Right ventricle myocardium superior (tissue), 1 donor: ENCODE measurements around the gene ACD. TPM values are rescaled to one million over a fixed set of nuclear protein-coding genes. Genes with fewer than 3 reads are reported as not detected.
A peak's percentile ranks its signal among the peaks of the same experiment; 100 is the strongest.
"Not testable (repeated sequence)": the region's sequence is repeated elsewhere in the genome, so short reads cannot be mapped to it uniquely, and the experiment has no call there.

ENCODE experiments used
- ATAC-seq: fragments of 200-7000 bp; cut with Tn5 transposase; one replicate; pipeline ENCODE4 v1.9.1; 2020; ENCODE audit warnings: mild to moderate bottlenecking; ENCODE audit not compliant: poor library complexity
- DNase-seq: peaks from one replicate; pipeline ENCODE4 v3.0.0-alpha.2; 2020
- intact Hi-C: fragments of 100-400 bp; cut with DNase I; formaldehyde crosslinking; loops from one replicate; pipeline ENCODE4 v1.11.2; 2022
- long read RNA-seq: library from polyadenylated mRNA; unstranded; transcript quantifications from one replicate; pipeline ENCODE4 v2.0.0, GENCODE V29; 2021
- total RNA-seq: library from RNA; stranded (reverse); fragmentation: NEBNext Ultra II Directional; extraction: Animal tissue kit (Norgen Biotek cat#: 25700); gene quantifications from one replicate; pipeline ENCODE4 v1.2.1, GENCODE V29; 2021
- donor health status: DM: no; HTN: yes; CAD: no; lungs with severe emphysema.

ACD gene
- 7.1 TPM for total RNA-seq
- long read RNA-seq, transcript ACD-214 (12 exons, 2,065 nt) = major isoform, 14 of 16 reads
- long read RNA-seq, partial matches to known transcripts = 0 of 16 reads
- long read RNA-seq, other reads (novel, unspliced or antisense) = 1 of 16 reads

DNA sequence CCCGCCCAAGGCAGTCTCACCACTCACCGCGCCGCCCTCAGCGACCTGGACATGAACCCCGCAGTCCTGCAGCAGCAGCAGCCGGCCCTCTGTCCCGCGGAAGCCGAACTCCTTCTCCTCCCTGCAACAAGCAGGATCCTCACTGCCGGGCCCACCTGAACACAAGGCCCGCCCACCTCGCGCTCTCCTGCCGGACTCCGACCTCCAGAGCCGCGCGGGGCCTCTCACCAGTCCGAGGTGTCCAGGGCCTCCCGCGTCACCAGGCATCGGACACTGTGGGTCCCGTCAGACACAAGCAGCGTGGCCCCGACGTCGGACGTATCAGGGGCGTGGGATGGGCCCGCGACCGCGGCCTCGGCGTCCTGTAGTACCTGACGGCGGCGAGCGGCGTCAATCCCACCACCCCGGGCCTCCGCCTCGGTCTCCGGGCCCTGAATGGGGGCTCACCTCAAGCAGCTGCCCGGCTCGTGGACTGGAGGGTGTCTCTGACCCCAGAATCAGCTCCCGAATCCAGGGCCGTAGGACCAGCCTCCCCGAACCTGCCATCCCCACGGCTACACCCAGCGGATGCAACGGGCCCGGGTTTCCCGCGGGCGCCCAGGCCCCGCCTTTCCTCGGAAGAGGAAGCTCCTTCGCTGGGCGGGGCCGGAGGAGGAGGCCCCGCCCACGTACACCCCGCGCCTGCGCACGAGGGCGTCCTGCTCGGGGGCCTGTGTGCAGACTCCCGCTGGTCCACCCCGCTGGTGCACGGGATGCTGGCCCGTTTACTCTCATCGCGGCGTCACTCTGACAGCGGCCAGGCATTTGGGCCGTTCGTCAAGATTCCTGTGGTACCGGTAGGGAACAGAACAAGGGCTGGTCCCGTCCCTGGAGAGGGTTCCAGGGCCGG, at the start of gene ACD:
TSS of gene ACD (minus strand) at position 586 of the 889 bp plus-strand sequence. CDS start at position 546, 40 bp downstream.
- ATAC-seq (peak; percentile 96), DNase-seq (peak; percentile 93)
- intact Hi-C loops = loop anchor here (5.0 kb wide), 1 partner anchor 98 kb away; the partner anchor contains the start of gene CTCF

DNA sequence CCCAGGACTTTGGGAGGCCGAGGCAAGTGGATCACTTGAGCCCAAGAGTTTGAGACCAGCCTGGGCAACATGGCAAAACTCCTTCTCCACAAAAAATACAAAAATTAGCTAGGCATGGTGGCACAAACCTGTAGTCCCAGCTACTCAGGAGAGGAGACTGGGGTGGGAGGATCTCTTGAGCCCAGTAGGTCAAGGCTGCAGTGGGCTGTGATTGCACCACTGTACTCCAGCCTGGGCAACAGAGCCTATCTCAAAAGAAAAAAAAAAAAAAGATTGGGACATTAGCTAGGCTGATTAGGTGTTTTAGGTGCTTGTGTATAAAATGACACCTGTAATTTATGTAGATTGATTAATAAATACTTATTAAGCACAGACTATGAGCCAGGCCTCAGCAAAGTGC, 49.0 kb upstream of the ACD start:
- DNase-seq (no peak), ATAC-seq (no peak)
- intact Hi-C loops = no loop called here

DNA sequence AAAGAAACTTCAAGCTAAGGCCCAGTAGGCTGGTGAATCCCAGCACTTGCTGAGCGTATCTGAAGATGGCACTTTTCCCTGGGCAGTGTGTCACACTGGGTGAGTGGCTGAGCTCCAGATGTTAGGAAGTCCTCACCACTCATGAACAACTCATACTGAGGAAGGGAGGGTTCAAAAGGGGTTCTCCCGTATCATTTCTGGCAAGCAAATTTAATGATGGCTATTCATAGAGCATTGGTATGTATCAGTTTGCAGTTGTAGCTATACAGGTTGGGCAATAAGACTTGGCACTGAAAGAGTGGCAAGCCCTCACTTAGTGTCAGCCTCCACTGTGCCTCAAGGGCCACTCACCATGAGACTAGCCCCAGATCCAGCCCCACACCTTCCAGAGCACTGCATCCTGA, 48.3 kb upstream of the ACD start:
- ATAC-seq = no peak
- intact Hi-C loops = no loop called here

DNA sequence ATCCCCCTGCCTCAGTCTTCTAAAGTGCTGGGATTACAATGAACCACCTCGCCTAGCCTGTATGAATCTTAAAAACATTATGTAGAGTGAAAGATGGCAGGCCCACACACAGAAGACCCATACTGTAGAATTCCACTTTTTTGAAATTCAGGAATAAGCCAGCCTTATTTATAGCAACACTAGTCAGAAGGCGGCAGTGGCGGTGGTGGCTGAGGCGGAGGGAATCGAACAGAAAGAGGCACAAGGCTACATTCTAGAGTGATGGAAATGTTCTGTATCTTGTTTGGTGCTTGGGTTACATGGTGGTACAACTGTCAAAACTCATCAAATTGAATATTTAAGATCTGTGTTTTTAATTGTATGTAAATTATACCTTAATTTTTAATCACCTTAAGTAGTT, 47.7 kb upstream of the ACD start:
- intact Hi-C loops = no loop called here
- ATAC-seq = no peak
- DNase-seq = no peak

More for the DNA sequence above, 48.3 kb upstream of the ACD start:
- no peak for DNase-seq

DNA sequence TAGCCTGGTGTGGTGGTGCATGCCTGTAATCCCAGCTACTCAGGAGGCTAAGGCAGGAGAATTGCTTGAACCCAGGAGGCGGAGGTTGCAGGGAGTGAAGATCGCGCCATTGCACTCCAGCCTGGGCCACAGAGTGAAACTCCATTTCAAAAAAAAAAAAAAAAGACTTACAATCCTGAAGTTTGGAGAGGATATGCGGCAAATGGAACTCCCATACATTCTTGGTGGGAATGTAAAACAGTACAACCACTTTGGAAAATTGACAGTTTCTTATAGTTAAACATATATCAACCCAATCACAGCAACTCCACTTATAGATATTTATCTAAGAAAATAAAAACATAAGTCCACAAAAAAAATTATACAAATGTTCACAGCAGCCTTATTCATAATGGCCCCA, 47.1 kb upstream of the ACD start:
- ATAC-seq (no peak), DNase-seq (no peak)
- intact Hi-C loops = no loop called here

DNA sequence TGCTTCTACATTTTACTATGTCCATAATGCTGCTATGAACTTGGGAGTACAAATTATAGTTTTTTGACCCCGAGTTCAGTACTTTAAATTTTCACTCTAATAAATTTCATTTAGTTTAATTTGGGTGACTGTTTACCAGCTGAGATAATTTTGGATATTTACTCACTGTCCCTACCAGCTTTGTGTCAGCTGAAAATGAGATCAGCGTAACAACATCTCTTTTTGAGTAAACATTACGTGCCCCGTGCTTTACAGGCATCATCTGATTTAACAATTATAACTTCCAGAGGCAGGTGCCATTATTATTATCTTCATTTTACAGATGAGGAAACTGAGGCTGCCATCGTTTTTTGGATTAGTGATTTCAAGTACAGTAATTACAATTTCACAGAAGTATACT, 44.0 kb upstream of the ACD start:
- no peak for DNase-seq
- intact Hi-C loops = no loop called here
- ATAC-seq = no peak

DNA sequence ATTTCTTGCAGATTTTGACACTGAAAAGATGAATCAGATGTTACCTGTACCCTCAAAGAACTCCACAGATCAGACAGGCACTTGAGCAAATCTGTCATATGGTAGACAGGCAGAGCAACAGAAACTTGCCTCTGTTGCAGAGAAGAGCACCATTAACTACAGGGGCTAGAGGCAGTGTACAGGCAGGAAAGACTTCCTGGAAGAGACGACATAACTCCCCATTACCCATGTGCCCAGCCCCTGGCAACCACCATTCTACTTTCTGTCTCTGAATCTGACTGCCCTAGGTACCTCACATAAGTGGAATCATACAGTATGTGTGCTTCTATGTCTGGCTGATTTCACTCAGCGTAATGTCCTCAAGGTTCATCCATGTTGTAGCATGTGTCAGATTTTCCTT, 43.6 kb upstream of the ACD start:
- no peak for ATAC-seq
- no peak for DNase-seq

DNA sequence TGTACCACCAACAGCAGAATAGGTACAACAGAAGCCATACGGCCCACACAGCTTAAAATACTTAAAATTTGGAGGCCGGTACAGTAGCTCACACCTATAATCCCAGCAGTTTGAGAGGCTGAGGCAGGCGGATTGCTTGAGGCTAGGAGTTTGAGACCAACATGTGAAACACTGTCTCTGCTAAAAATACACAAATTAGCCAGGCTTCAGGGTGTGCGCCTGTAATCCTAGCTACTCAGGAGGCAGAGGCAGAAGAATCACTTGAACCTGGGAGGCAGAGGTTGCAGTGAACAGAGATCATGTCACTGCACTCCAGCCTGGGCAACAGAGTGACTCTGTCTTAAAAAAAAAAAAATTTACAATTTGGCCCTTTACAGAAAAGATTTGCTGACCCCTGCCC, 42.1 kb upstream of the ACD start:
- DNase-seq (no peak), ATAC-seq (no peak)
- intact Hi-C loops = no loop called here

More for the DNA sequence above, 43.6 kb upstream of the ACD start:
- intact Hi-C loops = no loop called here

DNA sequence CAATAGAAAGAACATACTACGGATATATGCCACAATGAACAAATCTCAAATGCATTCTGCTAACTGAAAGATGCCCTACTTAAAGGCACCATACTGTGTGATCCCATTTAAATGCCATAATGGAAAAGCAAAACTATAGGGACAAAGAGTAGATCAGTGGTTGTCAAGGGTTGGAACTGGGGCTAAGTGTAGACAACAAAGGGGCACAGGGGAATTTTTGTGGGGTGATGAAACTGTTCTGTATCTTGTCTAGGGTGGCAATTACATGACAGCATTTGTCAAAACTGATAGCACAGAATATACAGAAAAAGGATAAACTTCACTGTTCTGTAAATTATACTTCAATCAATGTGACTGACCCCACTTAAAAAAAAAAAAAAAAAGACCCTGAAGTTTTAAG, 41.4 kb upstream of the ACD start:
- ATAC-seq (no peak), DNase-seq (no peak)
- intact Hi-C loops = no loop called here

DNA sequence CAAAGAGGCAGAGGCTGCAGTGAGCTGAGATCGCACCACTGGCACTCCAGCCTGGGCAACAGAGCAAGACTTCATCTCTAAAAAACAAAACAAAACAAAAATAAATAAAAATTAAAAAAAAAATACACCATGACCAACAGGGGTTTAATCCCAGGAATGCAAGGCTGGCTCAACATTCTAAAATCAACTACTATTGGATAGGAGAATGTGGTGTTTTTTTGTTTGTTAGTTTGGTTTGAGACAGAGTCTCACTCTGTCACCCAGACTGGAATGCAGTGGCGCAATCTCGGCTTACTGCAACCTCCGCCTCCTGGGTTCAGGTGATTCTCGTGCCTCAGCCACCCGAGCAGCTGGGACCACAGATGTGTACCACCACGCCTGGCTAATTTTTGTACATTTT, 39.2 kb upstream of the ACD start:
- DNase-seq (no peak), ATAC-seq (no peak)
- intact Hi-C loops = no loop called here

DNA sequence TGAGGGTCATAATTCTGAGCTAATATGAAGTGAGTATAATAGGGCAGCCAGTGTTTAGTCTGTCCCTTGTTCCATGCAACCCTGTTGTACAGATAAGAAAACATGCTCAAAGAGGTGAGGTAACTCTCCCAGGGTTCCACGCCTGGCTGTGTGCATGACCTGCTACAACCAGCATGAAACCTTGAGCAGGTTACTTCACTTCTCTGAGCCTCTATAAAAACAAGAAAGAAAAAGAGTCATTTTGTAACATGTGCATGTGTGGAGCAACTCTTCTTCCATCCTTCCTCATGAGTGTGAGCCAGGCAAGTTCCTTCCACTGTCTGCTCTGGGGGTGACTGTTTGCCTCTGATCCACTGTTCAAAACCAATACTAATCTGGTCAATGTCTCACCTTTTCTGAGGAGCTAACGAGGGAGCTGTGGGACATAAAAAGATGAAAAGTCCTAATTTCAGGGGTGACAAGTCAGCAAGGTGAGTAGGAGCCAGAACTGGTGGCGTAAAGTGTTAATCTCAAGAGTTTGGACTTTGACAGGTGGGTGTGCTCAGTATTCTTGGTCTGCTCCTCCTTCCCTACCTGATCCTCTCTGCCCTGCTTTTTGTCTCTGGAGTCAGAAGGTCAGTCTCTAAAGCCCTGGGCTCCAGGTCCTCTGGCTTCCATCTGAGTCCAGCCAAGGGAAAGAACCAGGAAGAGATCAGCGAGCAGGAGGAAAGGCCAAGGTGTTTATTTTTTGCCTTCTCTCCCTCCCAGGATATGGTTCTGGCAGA, 37.5 kb upstream of the ACD start:
- DNase-seq (no peak), ATAC-seq (no peak)
- intact Hi-C loops = no loop called here

DNA sequence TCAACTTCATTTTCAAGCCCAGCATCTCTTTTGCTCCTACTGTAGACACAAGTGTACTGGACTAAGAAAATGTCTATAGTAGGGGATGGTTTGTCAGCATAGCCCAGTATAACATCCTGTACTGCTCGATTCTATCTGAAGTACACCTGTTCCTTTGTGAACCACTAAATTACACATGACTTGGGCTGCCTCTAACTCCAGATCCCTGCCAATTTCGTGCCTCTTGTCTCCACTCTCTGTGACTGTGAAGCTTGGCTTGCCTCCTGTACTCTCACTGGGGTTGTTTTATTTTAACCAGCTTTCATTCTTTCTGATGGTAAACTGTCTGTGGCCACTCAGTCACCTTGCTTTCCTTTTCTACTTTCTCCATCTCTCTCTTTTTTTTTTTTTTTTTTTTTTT, 34.6 kb upstream of the ACD start:
- DNase-seq (no peak), ATAC-seq (peak; percentile 70)
- intact Hi-C loops = no loop called here

DNA sequence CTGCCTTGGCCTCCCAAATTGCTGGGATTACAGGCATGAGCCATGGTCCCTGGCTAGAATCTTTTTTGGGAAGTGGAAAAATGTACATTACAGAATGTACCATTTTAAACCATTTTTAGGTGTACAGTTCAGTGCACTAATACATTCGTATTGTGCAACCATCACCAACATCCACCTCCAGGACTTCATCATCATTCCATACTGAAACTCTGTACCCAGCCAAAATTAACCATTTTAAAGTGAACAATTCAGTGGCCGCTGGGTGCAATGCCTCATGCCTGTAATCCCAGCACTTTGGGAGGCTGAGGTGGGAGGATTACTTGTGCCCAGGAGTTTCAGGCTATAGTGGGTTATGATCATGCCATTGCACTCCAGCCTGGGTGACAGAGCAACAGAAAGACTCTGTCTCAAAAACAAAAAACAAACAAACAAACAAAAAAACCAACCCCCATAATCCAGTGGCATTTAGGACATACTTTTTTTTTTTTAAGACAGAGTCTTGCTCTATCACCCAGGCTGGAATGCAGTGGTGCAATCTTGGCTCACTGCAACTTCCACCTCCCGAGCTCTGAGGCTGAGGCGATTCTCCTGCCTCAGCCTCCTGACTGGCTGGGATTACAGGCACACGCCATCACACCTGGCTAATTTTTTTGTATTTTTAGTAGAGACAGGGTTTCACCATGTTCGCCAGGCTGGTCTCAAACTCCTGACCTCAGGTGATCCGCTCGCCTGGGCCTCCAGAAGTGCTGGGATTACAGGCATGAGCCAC, 33.6 kb upstream of the ACD start:
- ATAC-seq, DNase-seq, intact Hi-C loops: not testable (repeated sequence)

DNA sequence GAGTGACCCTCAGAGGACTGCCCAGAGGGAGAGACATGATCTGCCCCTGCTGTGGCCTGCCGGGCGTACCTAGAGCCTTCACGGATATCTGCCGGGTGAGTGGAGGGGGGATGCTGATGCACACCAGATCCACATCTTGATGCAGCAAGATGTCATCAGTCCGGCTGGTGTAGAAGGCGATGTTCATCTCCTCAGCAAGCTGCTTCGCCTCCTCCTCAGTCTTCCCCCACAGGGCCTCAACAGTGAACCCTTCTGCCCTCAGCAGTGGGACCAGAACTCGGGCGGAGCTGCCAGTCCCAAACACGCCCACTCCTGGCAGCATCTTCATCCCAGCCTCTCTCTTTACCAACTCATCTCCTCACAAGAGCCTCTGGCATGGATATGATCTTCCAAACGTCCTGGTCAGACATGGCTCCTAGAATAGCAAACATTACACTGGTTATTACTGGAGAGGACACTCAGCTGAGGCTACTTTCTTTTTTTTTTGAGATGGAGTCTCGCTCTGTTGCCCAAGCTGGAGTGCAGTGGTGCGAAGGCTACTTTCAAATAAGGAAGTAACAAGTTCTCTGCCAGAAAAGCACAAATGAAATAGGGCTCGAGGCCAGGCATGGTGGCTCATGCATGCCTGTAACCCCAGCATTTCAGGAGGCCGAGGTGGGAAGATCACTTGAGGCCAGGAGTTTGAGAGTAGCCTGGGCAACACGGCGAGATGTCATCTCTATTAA, 25.5 kb upstream of the ACD start:
- intact Hi-C loops = no loop called here
- ATAC-seq (no peak), DNase-seq (no peak)

DNA sequence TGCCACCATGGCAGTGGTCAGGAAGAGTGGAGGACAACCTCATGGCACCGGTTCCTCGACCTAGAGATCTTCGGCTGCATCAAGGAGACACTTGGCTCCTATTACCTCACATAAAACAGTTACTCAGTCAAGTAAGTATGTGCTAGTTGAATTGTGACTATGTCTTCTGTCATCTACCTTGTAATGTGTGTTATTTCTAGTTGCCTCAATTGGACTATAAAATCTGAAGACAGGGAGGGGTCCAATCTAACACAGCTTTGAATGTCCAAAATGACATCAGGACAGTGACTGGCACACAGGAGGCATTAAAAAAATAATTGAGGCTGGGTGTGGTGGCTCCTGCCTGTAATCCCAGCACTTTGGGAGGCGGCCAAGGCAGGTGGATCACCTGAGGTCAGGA, 23.7 kb upstream of the ACD start:
- no peak for ATAC-seq
- intact Hi-C loops = no loop called here
- no peak for DNase-seq

DNA sequence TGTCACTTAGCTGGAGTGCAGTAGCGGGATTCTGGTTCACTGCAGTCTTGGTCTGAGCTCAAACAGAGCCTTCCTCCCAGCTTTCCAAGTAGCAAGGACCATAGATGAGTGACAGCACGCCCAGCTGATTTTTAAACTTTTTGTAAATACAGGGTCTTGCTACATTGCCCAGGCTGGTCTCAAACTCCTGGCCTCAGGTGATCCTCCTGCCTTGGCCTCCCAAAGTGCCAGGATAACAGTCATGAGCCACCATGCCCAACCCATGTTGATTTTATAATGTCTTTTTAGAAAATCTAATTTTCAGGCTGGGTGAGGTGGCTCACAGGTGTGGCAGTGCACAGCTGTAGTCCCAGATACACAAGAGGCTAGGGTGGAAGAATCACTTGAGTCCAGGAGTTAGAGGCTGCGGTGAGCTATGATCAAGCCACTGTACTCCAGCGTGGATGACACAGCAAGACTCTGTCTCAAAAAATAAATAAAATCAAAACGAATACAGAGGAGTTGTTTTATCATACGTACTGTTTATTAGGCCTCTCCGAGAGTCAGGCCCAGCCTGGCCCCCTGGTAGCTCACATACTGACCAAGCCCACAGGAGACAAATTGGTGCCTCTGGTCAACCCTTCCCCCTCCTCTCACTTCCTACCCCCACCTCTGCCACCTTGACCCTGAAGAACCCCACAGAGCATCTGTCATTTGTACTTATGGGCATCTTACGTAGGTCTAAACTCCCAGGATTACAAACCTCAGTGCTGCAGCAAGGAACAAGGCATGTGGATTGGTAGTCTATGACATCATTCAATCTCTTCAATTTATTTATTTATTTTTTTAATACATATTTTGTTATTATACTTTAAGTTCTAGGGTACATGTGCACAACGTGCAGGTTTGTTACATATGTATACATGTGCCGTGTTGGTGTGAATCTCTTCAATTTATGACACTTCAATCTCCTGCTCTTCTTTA, 20.2 kb upstream of the ACD start:
- DNase-seq = no peak
- ATAC-seq = no peak
- intact Hi-C loops = loop anchor here (10.0 kb wide), 1 partner anchor 125 kb away; the partner anchor contains the start of genes RANBP10 and TSNAXIP1

DNA sequence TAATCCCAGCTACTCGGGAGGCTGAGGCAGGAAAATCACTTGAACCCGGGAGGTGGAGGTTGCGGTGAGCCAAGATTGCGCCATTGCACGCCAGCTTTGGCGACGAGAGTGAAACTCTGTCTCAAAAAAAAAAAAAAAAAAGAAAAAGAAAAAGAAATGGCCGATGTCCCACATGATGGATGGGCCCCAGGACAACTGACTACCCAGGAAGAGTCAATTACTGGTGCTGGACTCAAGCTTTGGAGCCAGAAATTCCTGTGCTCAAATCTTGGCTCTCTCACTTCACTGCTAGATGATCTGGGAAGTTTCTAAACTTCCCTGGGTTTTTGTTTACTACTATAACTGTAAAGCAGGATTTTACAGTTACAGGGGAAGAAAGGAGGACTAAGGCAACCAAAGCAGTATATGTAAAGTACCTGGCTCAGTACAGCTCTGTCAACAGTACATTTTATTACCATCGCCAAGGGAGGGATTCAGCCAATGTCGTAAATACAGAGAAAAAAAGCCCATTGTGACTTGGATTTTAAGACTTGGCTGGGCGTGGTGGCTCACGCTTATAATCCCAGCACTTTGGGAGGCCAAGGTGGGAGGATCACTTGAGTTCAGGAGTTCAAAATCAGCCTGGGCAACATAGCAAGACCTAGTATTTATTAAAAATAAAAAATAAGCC, 18.4 kb upstream of the ACD start:
- intact Hi-C loops = loop anchor here (10.0 kb wide), 1 partner anchor 126 kb away; the partner anchor contains the start of genes RANBP10 and TSNAXIP1
- DNase-seq = no peak
- ATAC-seq = no peak
